Stimulated activated CD4-positive, alpha-beta T cell treated with anti-CD3 and anti-CD28 coated beads, TNF-alpha, amount 100 ng/mL, for 4 hours (primary cell): ENCODE data around the gene METTL22.

Experiments used
- DNase-seq, 3 experiments: peaks; one replicate each; pipeline ENCODE4 v3.0.0-alpha.2; 2020; ENCODE audit warnings: low read depth in 3 of 3

Gene METTL22

GRCh38 chr16:8694795-8695728, 73.6 kb downstream of the METTL22 start:
- DNase-seq, result no peak

DNA sequence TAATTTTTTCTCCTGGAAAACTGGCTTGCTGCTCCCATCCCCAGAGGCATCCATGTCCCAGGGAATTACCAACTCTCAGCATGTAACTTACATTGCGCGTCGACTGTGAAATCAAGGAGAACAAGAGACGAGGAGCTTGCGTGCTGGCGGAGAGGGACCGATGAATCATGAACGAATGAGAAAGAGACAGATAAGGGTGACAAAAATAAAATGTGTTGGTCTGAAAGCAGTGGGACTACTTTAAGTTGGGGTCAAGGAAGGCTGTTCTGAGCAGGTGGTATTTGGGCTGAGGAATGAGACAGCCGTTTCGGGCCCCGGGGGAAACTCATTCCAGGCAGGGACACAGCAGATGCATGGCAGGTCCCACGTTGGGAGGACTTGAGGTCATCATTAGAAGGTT, 75.4 kb downstream of the METTL22 start:
- DNase-seq, result no peak

DNA sequence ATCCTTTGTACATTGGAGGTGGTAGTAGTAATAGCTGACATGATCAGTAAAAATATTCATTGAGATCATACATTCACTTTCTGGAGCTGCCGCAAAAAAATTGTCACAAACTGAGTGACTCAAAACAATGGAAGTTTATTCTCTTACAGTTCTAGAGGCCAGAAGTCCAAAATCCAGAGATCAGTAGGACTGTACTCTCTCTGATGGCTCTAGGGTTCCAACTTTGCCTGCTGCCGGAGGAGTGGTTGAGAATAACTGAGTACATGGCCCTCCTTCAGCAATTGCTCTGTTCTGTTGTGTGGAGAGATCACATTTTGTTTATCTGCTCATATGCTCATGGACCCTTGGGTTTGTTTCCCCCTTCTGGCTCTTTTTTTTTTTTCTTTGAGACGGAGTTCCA, 76.5 kb downstream of the METTL22 start:
- no peak for DNase-seq
